Panc1 (cell line): ENCODE measurements around the gene GPR65. TPM values are rescaled to one million over a fixed set of nuclear protein-coding genes. Genes with fewer than 3 reads are reported as not detected.
"Not testable (repeated sequence)": the region's sequence is repeated elsewhere in the genome, so short reads cannot be mapped to it uniquely, and the experiment has no call there.

Experiments used
- ATAC-seq: fragments of 200-7000 bp; cut with Tn5 transposase; 2 replicates; pipeline ENCODE4 v1.9.1; 2020; ENCODE audit warnings: mild to moderate bottlenecking, moderate library complexity
- BruUV-seq: library from RNA; stranded (reverse); fragments of 400-500 nt; replicated peaks from 2 replicates; lab custom pipeline; 2021; lab: Mats Ljungman, UMichigan
- CTCF ChIA-PET: fragments of 300-600 bp; sonication (Branson Sonifier 250); formaldehyde crosslinking; loops from one replicate; lab custom pipeline; 2022; ENCODE audit warnings: antibody characterized with exemption; lab: Charles Lee
- POLR2A ChIA-PET: fragments of 300-600 bp; sonication (Branson Sonifier 250); formaldehyde crosslinking; loops from one replicate; lab custom pipeline; 2022; ENCODE audit warnings: antibody characterized with exemption; lab: Charles Lee
- DNase-seq: peaks from one replicate; pipeline ENCODE4 v3.0.0-alpha.2; 2010; ENCODE audit warnings: low read depth, low spot score
- H3K27ac ChIP-seq: 2 replicates; pipeline ENCODE4 v1.5.1; 2011; ENCODE audit warnings: mild to moderate bottlenecking, low read length, inconsistent platforms
- H3K27me3 ChIP-seq: fragments of 200-500 bp; sonication (Bioruptor generic); 2 replicates; pipeline ENCODE4 v1.6.0; 2014; ENCODE audit warnings: low read length, inconsistent platforms; ENCODE audit not compliant: control insufficient read depth, insufficient read depth
- H3K36me3 ChIP-seq: fragments of 200-500 bp; sonication (Bioruptor generic); 2 replicates; pipeline ENCODE4 v1.5.1; 2014; ENCODE audit warnings: inconsistent platforms, mild to moderate bottlenecking, low read length, moderate library complexity; ENCODE audit not compliant: control insufficient read depth, insufficient read depth
- H3K4me1 ChIP-seq: 2 replicates; pipeline ENCODE4 v1.5.1; 2011; ENCODE audit warnings: inconsistent platforms, mild to moderate bottlenecking, low read length, moderate library complexity; ENCODE audit not compliant: control insufficient read depth, insufficient read depth
- H3K4me3 ChIP-seq, 2 experiments: 2 replicates each; pipeline ENCODE4 v1.5.1; 2011 to 2012; ENCODE audit warnings: low read depth in 2 of 2, low read length in 2 of 2, mild to moderate bottlenecking in 2 of 2, inconsistent platforms in 1 of 2, moderate library complexity in 1 of 2
- H3K9me3 ChIP-seq: fragments of 200-500 bp; sonication (Bioruptor generic); 2 replicates; pipeline ENCODE4 v1.5.1; 2014; ENCODE audit warnings: low read depth, mild to moderate bottlenecking, inconsistent platforms, low read length, moderate library complexity; ENCODE audit not compliant: control insufficient read depth, insufficient read depth
- CTCF ChIP-seq: fragments of 450-650 bp; IDR thresholded peaks from 2 replicates; pipeline ENCODE4 v1.5.1; 2017; ENCODE audit warnings: mild to moderate bottlenecking
- POLR2AphosphoS5 ChIP-seq: IDR thresholded peaks from 2 replicates; pipeline ENCODE4 v1.6.1; 2012; ENCODE audit warnings: mild to moderate bottlenecking, low read depth, low read length, moderate library complexity
- REST ChIP-seq, 2 experiments: IDR thresholded peaks; 2 replicates each; pipeline ENCODE4 v1.6.1; 2011 to 2012; ENCODE audit warnings: low read depth in 2 of 2, control low read depth in 1 of 2, low read length in 1 of 2, mild to moderate bottlenecking in 1 of 2, moderate library complexity in 1 of 2; ENCODE audit not compliant: insufficient read depth in 1 of 2
- SIN3A ChIP-seq: IDR thresholded peaks from 2 replicates; pipeline ENCODE4 v1.6.1; 2012; ENCODE audit warnings: low read depth, mild to moderate bottlenecking, low read length, moderate library complexity, borderline replicate concordance; ENCODE audit not compliant: insufficient read depth
- TCF7L2 ChIP-seq: IDR thresholded peaks from 2 replicates; pipeline ENCODE4 v1.6.1; 2011; ENCODE audit warnings: mild to moderate bottlenecking, low read depth, low read length, inconsistent platforms
- in situ Hi-C: cut with HindIII; loops from 2 replicates; pipeline ENCODE4 v1.10.0; 2016; ENCODE audit warnings: low sequenced_read_pairs, low pct_unique_long_range_greater_than_20kb
- intact Hi-C: fragments of 100-400 bp; cut with micrococcal nuclease; formaldehyde crosslinking; loops from one replicate; pipeline ENCODE4 v1.10.0; 2022; ENCODE audit not compliant: unreplicated experiment
- total RNA-seq: library from RNA; stranded (reverse); gene quantifications from one replicate; pipeline ENCODE4 v1.2.1, GENCODE V29; 2021; ENCODE audit not compliant: unreplicated experiment

Gene GPR65
- total RNA-seq, 1 experiment from 2014 or later = not detected

GRCh38 chr14:88023658-88024187, 18.8 kb downstream of the GPR65 start:
- ChIA-PET POLR2A (no interaction called here), CTCF (no interaction called here)
- TF ChIP-seq CTCF (no peak), REST (IDR thresholded peaks at IDR 0.05; ENCODE audit: insufficient read depth in 1 of 2, low read depth in 2 of 2, low read length in 1 of 2) (no peak), TCF7L2 (no peak), SIN3A (no peak), POLR2AphosphoS5 (no peak)
- Histone ChIP-seq H3K4me3 (no peak overlapping the region), H3K27me3 (no peaks in the 10 kb centered on the region), H3K9me3 (no peaks in the 10 kb centered on the region), H3K36me3 (no peaks in the 10 kb centered on the region), H3K4me1 (no peaks in the 10 kb centered on the region), H3K27ac (no peak overlapping the region)
- intact Hi-C loops (no loop called here), in situ Hi-C loops (no loop called here)
- BruUV-seq = no TSS peak
- ATAC-seq (no peak), DNase-seq (no peak)

- H3K27me3 ChIP-seq, H3K9me3 ChIP-seq, POLR2A ChIA-PET, DNase-seq, H3K36me3 ChIP-seq, H3K27ac ChIP-seq, intact Hi-C loops, in situ Hi-C loops, H3K4me1 ChIP-seq, H3K4me3 ChIP-seq, ATAC-seq, BruUV-seq, CTCF ChIA-PET: not testable (repeated sequence)
Measured at GRCh38 chr14:88024252-88025086, 19.5 kb downstream of the GPR65 start.

- ChIA-PET POLR2A (no interaction called here), CTCF (no interaction called here)
- BruUV-seq = no TSS peak
- no peaks in the 10 kb centered on the region for H3K9me3 ChIP-seq
- intact Hi-C loops (no loop called here), in situ Hi-C loops (no loop called here)
- no peaks in the 10 kb centered on the region for H3K27me3 ChIP-seq
- H3K4me3 ChIP-seq = no peak overlapping the region
- no peaks in the 10 kb centered on the region for H3K36me3 ChIP-seq
- no peaks in the 10 kb centered on the region for H3K4me1 ChIP-seq
- ATAC-seq (no peak), DNase-seq (no peak)
- no peak overlapping the region for H3K27ac ChIP-seq
- TF ChIP-seq POLR2AphosphoS5 = no peak
- no peak for TF ChIP-seq SIN3A
- TF ChIP-seq TCF7L2 = no peak
- no peak for TF ChIP-seq CTCF
- no peak for TF ChIP-seq REST (IDR thresholded peaks at IDR 0.05; ENCODE audit: insufficient read depth in 1 of 2, low read depth in 2 of 2, low read length in 1 of 2)
Measured at GRCh38 chr14:88025313-88025712, 20.4 kb downstream of the GPR65 start.
